Stromal cell of bone marrow (primary cell): ENCODE data around the gene CACNG1.

Experiments
- DNase-seq: peaks from one replicate; pipeline ENCODE4 v3.0.0-alpha.2; 2012; ENCODE audit warnings: low read depth

Gene CACNG1

DNA sequence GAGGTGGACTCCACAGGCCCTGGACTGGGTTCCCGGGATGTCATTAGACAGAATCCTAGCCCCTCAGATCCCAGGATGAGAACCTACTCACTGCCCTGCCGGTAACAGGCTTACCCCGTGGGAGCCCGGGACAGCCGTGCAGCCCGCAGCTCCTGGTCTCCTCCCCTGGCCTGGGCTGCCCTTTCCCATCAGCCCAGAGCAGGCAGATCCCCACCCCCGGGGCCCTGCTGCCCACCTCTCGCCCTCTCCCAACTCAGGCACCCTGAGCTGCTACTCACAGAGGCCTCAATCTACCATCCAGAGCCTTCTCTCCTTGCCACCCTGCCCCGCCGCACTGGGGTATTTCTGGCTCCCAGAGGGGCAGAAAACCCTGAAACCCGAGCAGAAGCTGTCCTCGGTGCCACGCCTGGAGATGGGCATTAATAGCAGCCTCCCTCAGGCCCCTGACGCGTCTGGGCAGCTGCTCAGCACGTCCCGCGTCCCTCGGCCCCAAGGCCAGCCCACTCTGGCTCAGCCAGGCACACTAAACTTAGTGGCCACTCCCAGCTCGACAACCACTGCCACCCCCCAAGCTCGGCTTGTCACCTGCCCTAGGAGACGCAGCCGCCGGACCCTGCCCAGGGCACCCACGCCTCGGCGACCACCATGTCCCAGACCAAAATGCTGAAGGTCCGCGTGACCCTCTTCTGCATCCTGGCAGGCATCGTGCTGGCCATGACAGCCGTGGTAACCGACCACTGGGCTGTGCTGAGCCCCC is at the start of gene CACNG1:
Gene CACNG1 (plus strand): TSS at position 539 of the 757 bp plus-strand sequence. CDS start 107 bp downstream, at position 646.
- DNase-seq = no peak

- no peak for DNase-seq
Observed at GRCh38 chr17:66994930-66995535, 49.3 kb upstream of the CACNG1 start.

GRCh38 chr17:66995944-66996343 is 48.4 kb upstream of the CACNG1 start:
- no peak for DNase-seq

DNA sequence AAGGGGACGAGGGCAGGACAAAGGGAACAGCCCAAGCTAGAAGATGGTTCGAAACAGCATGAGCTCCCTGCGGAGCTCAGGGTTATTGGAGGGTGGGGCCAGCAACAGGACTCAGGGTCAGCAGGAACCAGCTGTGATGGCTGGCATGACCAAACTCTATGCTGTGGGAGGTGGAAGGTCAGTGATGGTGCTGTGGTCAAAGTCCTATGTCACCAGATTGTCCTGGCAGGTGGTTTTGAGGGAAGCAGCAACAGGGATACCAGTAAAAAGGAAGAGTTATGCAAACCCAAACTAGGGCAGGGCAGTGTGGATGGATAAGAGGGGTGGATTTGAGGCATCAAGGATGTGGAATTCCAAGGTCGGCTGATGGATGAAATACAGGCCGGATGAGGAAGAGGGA is 47.4 kb upstream of the CACNG1 start:
- DNase-seq = no peak

GRCh38 chr17:67003231-67003630 is 41.1 kb upstream of the CACNG1 start:
- no peak for DNase-seq

DNA sequence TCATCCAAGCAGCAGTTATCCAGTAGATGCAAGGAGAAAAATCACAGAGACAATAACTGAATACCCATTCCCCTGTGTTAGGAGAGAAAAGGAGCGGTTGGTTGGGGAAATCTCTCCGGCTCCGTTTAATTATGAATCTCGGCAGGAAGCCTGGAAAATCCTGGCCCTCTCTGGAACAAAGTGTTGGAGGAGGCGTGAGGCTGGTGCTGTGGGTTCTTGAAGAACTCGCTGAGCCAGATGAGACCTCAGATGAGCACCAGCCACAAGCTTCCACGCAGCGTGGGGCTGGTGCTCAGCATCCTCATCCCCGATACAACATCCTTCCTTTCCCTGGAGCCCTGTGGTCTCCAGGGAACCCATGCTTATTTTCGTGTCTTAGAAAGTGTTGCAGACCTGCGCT is 40.2 kb upstream of the CACNG1 start:
- no peak for DNase-seq

DNA sequence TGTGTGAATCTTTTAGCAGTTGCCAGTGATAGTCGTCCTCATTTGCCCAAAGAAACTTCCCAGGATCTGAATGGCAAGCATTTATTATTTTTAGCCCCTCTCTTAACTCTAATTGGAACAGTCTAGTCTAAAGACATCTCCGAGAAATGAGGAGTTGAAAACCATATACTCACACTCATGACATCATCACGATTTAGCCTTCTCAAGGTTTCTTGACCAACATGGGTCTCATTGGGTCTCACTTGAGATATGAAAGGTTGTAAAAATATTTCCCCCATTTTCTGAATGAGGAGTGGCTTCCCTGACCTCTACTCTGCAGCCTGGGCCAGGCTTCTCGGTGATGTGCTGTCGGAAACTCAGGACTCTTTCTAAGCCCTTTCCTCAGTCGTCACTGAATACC is 37.1 kb upstream of the CACNG1 start:
- no peak for DNase-seq

GRCh38 chr17:67008101-67008500 is 36.3 kb upstream of the CACNG1 start:
- DNase-seq = no peak

- DNase-seq = no peak
Observed at GRCh38 chr17:67011527-67012175, 32.7 kb upstream of the CACNG1 start.

- DNase-seq = no peak
Observed at GRCh38 chr17:67013891-67014290, 30.5 kb upstream of the CACNG1 start.

DNA sequence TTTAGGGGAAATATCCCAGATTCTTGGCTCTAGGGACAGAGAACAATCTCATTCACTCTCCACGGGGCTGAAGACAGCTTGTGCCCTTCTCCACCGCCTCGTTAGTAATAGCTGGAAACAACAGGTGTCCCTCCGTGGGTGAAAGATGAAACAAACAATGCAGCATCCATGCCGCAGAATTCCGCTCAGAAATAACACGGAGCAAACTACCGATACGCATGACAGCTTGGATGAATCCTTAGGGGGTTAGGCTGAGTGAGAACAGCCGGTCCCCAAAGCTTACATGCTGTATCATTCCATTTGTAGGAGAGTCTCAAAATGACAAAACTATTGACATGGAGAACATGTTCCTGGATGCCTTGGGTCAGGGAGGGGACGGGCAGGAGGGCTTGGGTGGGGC is 29.4 kb upstream of the CACNG1 start:
- DNase-seq = no peak

DNA sequence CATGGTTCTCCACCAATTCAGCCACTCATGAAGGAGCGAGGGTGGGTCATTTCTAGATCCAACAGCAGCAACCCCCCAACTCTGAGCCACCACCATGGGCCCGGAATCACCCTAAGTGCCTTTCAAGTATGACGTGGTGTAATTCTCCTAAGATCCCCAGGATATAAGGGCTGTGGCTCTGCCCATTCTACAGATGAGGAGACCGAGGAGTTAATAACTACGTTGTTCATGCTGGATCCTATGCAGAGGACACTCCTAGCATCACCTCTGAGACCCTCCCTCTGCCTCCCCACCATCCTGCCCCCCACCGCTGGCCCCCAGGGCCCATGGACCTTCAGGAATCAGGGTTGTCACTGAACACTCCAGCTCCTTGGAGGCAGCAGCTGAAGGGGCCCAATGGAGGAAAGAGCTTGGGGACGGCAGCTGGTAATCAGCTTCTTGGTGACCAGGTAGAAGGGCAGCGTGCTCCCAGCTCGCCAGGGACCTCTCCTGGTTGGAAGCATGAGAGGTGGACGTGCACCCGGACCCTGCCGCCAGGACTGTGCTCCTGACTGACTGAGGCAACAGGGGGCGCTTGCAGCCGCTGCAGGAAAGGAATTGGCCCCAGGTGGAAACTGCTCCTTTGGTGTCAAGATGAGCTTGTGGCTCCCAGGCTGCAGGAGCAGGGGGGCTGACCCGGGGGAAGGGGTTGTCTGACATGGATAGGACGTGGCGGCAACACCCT is 28.2 kb upstream of the CACNG1 start:
- no peak for DNase-seq

DNA sequence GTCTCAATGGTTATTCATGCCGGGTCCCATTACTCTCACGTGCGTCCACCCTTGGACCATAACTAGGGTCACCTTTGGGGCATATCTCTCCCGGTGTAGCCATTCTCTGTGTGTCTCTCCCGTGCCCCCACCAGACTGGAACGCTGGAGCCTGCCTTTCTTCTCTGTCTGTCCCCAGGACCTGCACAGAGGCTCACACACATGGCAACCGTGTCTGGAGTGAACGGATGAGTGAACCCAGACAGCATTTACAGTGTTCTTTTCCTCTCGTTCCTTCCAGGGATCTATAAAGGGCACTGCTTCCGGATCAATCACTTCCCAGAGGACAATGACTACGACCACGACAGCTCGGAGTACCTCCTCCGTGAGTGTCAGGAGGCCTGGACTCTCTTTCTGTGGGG is 26.4 kb upstream of the CACNG1 start:
- DNase-seq = no peak

- no peak for DNase-seq
Observed at GRCh38 chr17:67018471-67019434, 25.6 kb upstream of the CACNG1 start.

- DNase-seq = no peak
Observed at GRCh38 chr17:67019809-67020208, 24.5 kb upstream of the CACNG1 start.

- no peak for DNase-seq
Observed at GRCh38 chr17:67020293-67020766, 24.0 kb upstream of the CACNG1 start.

- DNase-seq = no peak
Observed at GRCh38 chr17:67021196-67021595, 23.2 kb upstream of the CACNG1 start.

DNA sequence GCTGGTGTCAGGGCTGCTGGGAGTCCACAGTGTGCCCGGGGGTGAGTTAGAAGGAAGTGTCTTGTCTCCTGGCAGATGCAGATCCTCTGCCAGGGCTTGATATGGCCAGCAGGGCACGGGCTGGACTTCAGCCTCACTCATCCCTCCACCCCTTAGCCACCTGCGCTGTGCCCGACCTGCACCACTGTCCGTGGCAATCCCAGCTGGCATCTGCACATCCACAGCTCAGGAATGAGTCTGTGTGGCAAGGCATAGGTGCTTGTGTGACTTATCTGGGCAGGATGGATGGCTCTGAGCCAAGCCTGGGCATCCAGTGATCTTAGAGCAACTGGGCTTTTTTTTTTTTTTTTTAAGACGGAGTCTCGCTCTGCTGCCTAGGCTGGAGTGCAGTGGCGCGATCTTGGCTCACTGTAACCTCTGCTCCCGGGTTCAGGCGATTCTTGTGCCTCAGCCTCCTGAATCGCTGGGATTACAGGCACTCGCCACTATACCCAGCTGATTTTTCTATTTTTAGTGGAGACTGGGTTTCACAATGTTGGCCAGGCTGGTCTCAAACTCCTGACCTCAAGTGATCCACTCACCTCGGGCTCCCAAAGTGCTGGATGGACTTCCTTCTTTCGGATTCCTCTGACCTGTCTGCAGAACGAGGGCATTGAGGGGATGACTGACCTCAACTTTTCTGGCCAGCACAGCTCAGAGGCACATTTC is 22.5 kb upstream of the CACNG1 start:
- no peak for DNase-seq

GRCh38 chr17:67022451-67022810 is 21.9 kb upstream of the CACNG1 start:
- no peak for DNase-seq

DNA sequence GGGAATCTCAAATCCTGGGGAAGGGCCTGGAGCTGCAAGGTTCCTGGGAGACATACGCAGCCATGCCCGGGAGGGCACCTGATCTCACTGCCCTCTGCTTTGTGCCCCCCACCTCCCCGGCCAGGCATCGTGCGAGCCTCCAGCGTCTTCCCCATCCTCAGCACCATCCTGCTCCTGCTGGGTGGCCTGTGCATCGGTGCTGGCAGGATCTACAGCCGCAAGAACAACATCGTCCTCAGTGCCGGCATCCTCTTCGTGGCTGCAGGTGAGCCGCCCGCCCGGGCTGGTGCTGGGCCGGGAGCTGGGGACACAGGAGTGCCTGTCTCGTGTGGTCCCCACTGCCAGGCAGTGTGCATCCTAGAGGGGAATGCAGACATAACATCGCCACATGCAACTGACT is 19.6 kb upstream of the CACNG1 start:
- DNase-seq = no peak
